Stimulated activated CD4-positive, alpha-beta T cell treated with anti-CD3 and anti-CD28 coated beads, TNF-alpha, amount 100 ng/mL, for 4 hours (primary cell): Measurements from ENCODE around the gene NPIPA3.
"Not testable (repeated sequence)": the region's sequence is repeated elsewhere in the genome, so short reads cannot be mapped to it uniquely, and the experiment has no call there.

Source experiments
- DNase-seq, 3 experiments: peaks; one replicate each; pipeline ENCODE4 v3.0.0-alpha.2; 2020; ENCODE audit warnings: low read depth in 3 of 3

NPIPA3 gene

GRCh38 chr16:14742273-14743128 is 39.3 kb downstream of the NPIPA3 start, which contains the start of gene NPIPA2:
Gene NPIPA2 (plus strand): TSS chr16:14742533. CDS start chr16:14748066, 5,533 bp downstream.
- not testable (repeated sequence) for DNase-seq

GRCh38 chr16:14773654-14774053 is 70.4 kb downstream of the NPIPA3 start:
- not testable (repeated sequence) for DNase-seq

GRCh38 chr16:14775624-14776023 is 72.4 kb downstream of the NPIPA3 start:
- DNase-seq: not testable (repeated sequence)
